BLaER1 (cell line): ENCODE measurements around the gene OCRL.

Experiments used
- H3K27ac ChIP-seq: shearing (Covaris generic); formaldehyde crosslinking; 2 replicates; pipeline ENCODE4 v1.8.1; 2022
- H3K27me3 ChIP-seq: shearing (Covaris generic); formaldehyde crosslinking; 2 replicates; pipeline ENCODE4 v1.8.1; 2022
- H3K36me3 ChIP-seq: shearing (Covaris generic); formaldehyde crosslinking; 2 replicates; pipeline ENCODE4 v1.8.1; 2022
- H3K4me1 ChIP-seq: shearing (Covaris generic); formaldehyde crosslinking; 2 replicates; pipeline ENCODE4 v1.8.1; 2022
- H3K4me2 ChIP-seq: shearing (Covaris generic); formaldehyde crosslinking; 2 replicates; pipeline ENCODE4 v1.8.1; 2022
- H3K4me3 ChIP-seq: shearing (Covaris generic); formaldehyde crosslinking; 2 replicates; pipeline ENCODE4 v1.8.1; 2022
- H3K9ac ChIP-seq: shearing (Covaris generic); formaldehyde crosslinking; 2 replicates; pipeline ENCODE4 v1.8.1; 2022
- H3K9me3 ChIP-seq: shearing (Covaris generic); formaldehyde crosslinking; 2 replicates; pipeline ENCODE4 v1.8.1; 2022
- H4K20me1 ChIP-seq: shearing (Covaris generic); formaldehyde crosslinking; 2 replicates; pipeline ENCODE4 v1.8.1; 2022
- Cebpa-rat ChIP-seq: shearing (Covaris generic); IDR thresholded peaks from 2 replicates; pipeline ENCODE4 v1.8.1; 2022

OCRL gene

GRCh38 chrX:129638917-129639316 lies 98.9 kb downstream of the OCRL start:
- Histone ChIP-seq H3K4me2 (no peak overlapping the region), H3K4me1 (no peaks in the 10 kb centered on the region), H3K27ac (no peak overlapping the region), H3K27me3 (peaks cover 86% of the 10 kb centered on the region), H4K20me1 (no peaks in the 10 kb centered on the region), H3K9me3 (0 out of 2 replicates have a peak, but pooled peaks cover 11% of the 10 kb centered on the region), H3K9ac (no peak overlapping the region), H3K4me3 (no peak overlapping the region), H3K36me3 (no peaks in the 10 kb centered on the region)
- TF ChIP-seq Cebpa-rat, result no peak

- Histone ChIP-seq H3K9me3 (0 out of 2 replicates have a peak, but pooled peaks cover 11% of the 10 kb centered on the region), H3K27ac (no peak overlapping the region), H3K9ac (no peak overlapping the region), H3K36me3 (no peaks in the 10 kb centered on the region), H3K27me3 (peaks cover 88% of the 10 kb centered on the region), H3K4me1 (no peaks in the 10 kb centered on the region), H3K4me2 (no peak overlapping the region), H4K20me1 (no peaks in the 10 kb centered on the region), H3K4me3 (no peak overlapping the region)
- no peak for TF ChIP-seq Cebpa-rat
Measured at GRCh38 chrX:129640737-129641136, 100.7 kb downstream of the OCRL start.

DNA sequence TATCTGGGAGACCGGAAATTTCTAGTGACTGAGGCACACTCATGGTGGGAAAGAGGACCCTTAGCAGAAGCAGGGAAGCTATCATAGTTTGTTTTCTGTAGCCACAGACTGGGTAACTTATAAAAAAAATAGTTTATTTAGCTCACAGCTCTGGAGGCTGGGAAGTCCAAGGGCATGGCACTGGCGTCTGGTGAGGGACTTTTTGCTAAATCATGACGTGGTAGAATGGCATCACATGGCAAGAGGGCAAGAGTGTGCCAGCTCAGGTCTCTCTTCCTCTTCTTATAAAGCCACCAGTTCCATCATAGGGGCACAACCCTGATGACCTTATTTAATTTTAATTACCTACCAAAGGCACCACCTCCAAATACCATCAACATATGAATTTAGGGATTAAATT lies 101.4 kb downstream of the OCRL start:
- peaks cover 88% of the 10 kb centered on the region for H3K27me3 ChIP-seq
- H4K20me1 ChIP-seq, result peaks cover 6% of the 10 kb centered on the region; the same call in 1 of the 2 replicates
- H3K9me3 ChIP-seq, result 0 out of 2 replicates have a peak, but pooled peaks cover 11% of the 10 kb centered on the region
- H3K4me3 ChIP-seq, result no peak overlapping the region
- no peak overlapping the region for H3K9ac ChIP-seq
- no peak overlapping the region for H3K4me2 ChIP-seq
- H3K4me1 ChIP-seq, result no peaks in the 10 kb centered on the region
- TF ChIP-seq Cebpa-rat, result no peak
- H3K27ac ChIP-seq, result no peak overlapping the region
- no peaks in the 10 kb centered on the region for H3K36me3 ChIP-seq

DNA sequence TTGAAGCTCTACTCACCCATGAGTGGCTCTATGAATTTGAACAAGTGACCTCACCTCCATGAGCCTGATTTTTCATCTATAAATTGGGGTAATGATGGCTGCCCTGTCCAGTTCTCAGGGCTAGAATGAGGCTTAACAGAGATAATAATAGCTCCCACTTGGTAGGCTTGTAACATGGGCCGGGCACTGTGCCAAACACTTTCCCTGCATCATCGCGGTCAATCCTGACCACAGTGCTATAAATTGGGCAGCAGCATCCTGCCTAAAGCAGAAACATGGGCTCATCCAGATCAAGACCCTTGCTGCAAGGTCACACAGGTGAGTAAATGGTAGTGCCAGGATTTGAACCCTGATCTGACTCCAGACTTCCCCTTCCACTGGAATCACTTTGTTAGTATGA lies 101.9 kb downstream of the OCRL start:
- H3K4me1 ChIP-seq, result no peaks in the 10 kb centered on the region
- no peak for TF ChIP-seq Cebpa-rat
- no peaks in the 10 kb centered on the region for H3K36me3 ChIP-seq
- no peak overlapping the region for H3K27ac ChIP-seq
- 0 out of 2 replicates have a peak, but pooled peaks cover 11% of the 10 kb centered on the region for H3K9me3 ChIP-seq
- no peak overlapping the region for H3K9ac ChIP-seq
- H4K20me1 ChIP-seq, result peaks cover 11% of the 10 kb centered on the region; the same call in 1 of the 2 replicates
- peaks cover 88% of the 10 kb centered on the region for H3K27me3 ChIP-seq
- H3K4me2 ChIP-seq, result no peak overlapping the region
- H3K4me3 ChIP-seq, result no peak overlapping the region
